GM12878 (cell line): ENCODE measurements around the gene STX7. TPM values are rescaled to one million over a fixed set of nuclear protein-coding genes. Genes with fewer than 3 reads are reported as not detected.

Experiments
- ATAC-seq: fragments of 200-7000 bp; cut with Tn5 transposase; 3 replicates; pipeline ENCODE4 v1.9.1; 2020; ENCODE audit warnings: mild to moderate bottlenecking, moderate library complexity
- BruUV-seq: library from RNA; stranded (reverse); fragments of 400-500 nt; replicated peaks from 2 replicates; lab custom pipeline; 2021; lab: Mats Ljungman, UMichigan
- CTCF ChIA-PET: fragments of 300-600 bp; sonication (Branson Sonifier 250); formaldehyde crosslinking; extraction: SDS; loops from one replicate; lab custom pipeline; 2021; ENCODE audit warnings: inconsistent platforms; lab: Yijun Ruan, JAX
- POLR2A ChIA-PET: fragments of 350-600 bp; formaldehyde crosslinking; extraction: SDS; loops from one replicate; lab custom pipeline; 2021; ENCODE audit warnings: inconsistent platforms; lab: Charles Lee
- RAD21 ChIA-PET: fragments of 300-600 bp; sonication (Branson Sonifier 250); formaldehyde crosslinking; loops from one replicate; lab custom pipeline; 2023; ENCODE audit warnings: antibody characterized with exemption; ENCODE audit not compliant: unreplicated experiment; lab: Charles Lee
- SMC1A ChIA-PET: fragments of 300-600 bp; sonication (Branson Sonifier 250); formaldehyde crosslinking; loops from one replicate; lab custom pipeline; 2023; ENCODE audit not compliant: unreplicated experiment, uncharacterized antibody; lab: Charles Lee
- DNase-seq: peaks from one replicate; pipeline ENCODE4 v3.0.0-alpha.2; 2011; ENCODE audit warnings: low read depth, low spot score
- FAIRE-seq: peaks from 3 replicates; lab custom pipeline; 2011; peaks lifted over from hg19 to GRCh38; lab: Jason Lieb, UNC
- H2AFZ ChIP-seq: 2 replicates; pipeline ENCODE4 v1.6.0; 2011; ENCODE audit warnings: low read depth, low read length, control low read depth; ENCODE audit not compliant: control insufficient read depth
- H3K27ac ChIP-seq: 2 replicates; pipeline ENCODE4 v1.5.1; 2011; ENCODE audit warnings: control low read depth; ENCODE audit not compliant: control insufficient read depth, insufficient read depth
- H3K27me3 ChIP-seq, 2 experiments: replicated peaks in 1 of 2; 2 replicates each; pipeline versions ENCODE4 v1.6.0 to v1.6.1; 2011; ENCODE audit warnings: low read length in 1 of 2; ENCODE audit not compliant: control insufficient read depth in 2 of 2, insufficient read depth in 2 of 2
- H3K36me3 ChIP-seq, 2 experiments: 2 replicates each; pipeline ENCODE4 v1.5.1; 2011; ENCODE audit warnings: low read length in 1 of 2; ENCODE audit not compliant: control insufficient read depth in 2 of 2, insufficient read depth in 2 of 2
- H3K4me1 ChIP-seq: 2 replicates; pipeline ENCODE4 v1.6.1; 2011; ENCODE audit warnings: mild to moderate bottlenecking, low read length, moderate library complexity, mixed read lengths; ENCODE audit not compliant: control insufficient read depth, insufficient read depth
- H3K4me2 ChIP-seq: 2 replicates; pipeline ENCODE4 v1.6.0; 2011; ENCODE audit warnings: control low read depth; ENCODE audit not compliant: control insufficient read depth, insufficient read depth
- H3K4me3 ChIP-seq: fragments of 200-600 bp; sonication (generic); 2 replicates; pipeline ENCODE4 v1.5.1; 2016
- H3K79me2 ChIP-seq: 2 replicates; pipeline ENCODE4 v1.6.0; 2011; ENCODE audit warnings: low read length; ENCODE audit not compliant: control insufficient read depth, insufficient read depth
- H3K9ac ChIP-seq: 2 replicates; pipeline ENCODE4 v1.8.0; 2011; ENCODE audit warnings: low read length, control low read depth, mixed read lengths; ENCODE audit not compliant: control insufficient read depth, insufficient read depth
- H3K9me3 ChIP-seq: replicated peaks from 3 replicates; pipeline ENCODE4 v1.5.1; 2011; ENCODE audit warnings: mild to moderate bottlenecking, low read length; ENCODE audit not compliant: control insufficient read depth, insufficient read depth
- H4K20me1 ChIP-seq: 2 replicates; pipeline ENCODE4 v1.6.0; 2011; ENCODE audit not compliant: control insufficient read depth, insufficient read depth
- ATF7 ChIP-seq: fragments of 450-650 bp; IDR thresholded peaks from 2 replicates; pipeline ENCODE4 v1.6.1; 2016; ENCODE audit warnings: low read depth, mild to moderate bottlenecking
- BMI1 ChIP-seq: fragments of 450-650 bp; IDR thresholded peaks from 2 replicates; pipeline ENCODE4 v1.6.1; 2016; ENCODE audit warnings: mild to moderate bottlenecking, moderate library complexity, borderline replicate concordance
- CBX5 ChIP-seq: sonication (generic); IDR thresholded peaks from 2 replicates; pipeline ENCODE4 v1.6.1; 2016; ENCODE audit warnings: low read depth, moderate library complexity, mild to moderate bottlenecking, inconsistent platforms
- CREM ChIP-seq: IDR thresholded peaks from 2 replicates; pipeline ENCODE4 v1.6.1; 2014; ENCODE audit warnings: antibody characterized with exemption, low read depth
- E2F8 ChIP-seq: fragments of 450-650 bp; IDR thresholded peaks from 2 replicates; pipeline ENCODE4 v1.6.1; 2018; ENCODE audit warnings: mild to moderate bottlenecking, low read depth, moderate library complexity; ENCODE audit not compliant: partially characterized antibody
- ESRRA ChIP-seq: IDR thresholded peaks from 2 replicates; pipeline ENCODE4 v1.6.1; 2012; ENCODE audit warnings: mild to moderate bottlenecking, low read length, improper control_type of control experiment
- IKZF1 ChIP-seq: fragments of 450-650 bp; conservative IDR thresholded peaks from 2 replicates; pipeline ENCODE4 v1.6.1; 2017; ENCODE audit warnings: antibody characterized with exemption, mild to moderate bottlenecking
- JUNB ChIP-seq: IDR thresholded peaks from 2 replicates; pipeline ENCODE4 v1.6.1; 2016; ENCODE audit warnings: antibody characterized with exemption, mild to moderate bottlenecking
- NBN ChIP-seq: fragments of 450-650 bp; IDR thresholded peaks from 2 replicates; pipeline ENCODE4 v1.6.1; 2016
- PAX5 ChIP-seq: IDR thresholded peaks from 2 replicates; pipeline ENCODE4 v1.6.1; 2011; ENCODE audit warnings: low read depth, low read length, borderline replicate concordance
- POU2F2 ChIP-seq: IDR thresholded peaks from 3 replicates; pipeline ENCODE4 v1.6.1; 2011; ENCODE audit warnings: low read depth, mild to moderate bottlenecking, low read length, borderline replicate concordance
- RUNX3 ChIP-seq: IDR thresholded peaks from 2 replicates; pipeline ENCODE4 v1.6.1; 2012; ENCODE audit warnings: low read length, inconsistent platforms
- SMC3 ChIP-seq: IDR thresholded peaks from 2 replicates; pipeline ENCODE4 v1.6.1; 2011; ENCODE audit warnings: low read length, improper control_type of control experiment, borderline replicate concordance
- USF1 ChIP-seq: IDR thresholded peaks from 2 replicates; pipeline ENCODE4 v1.6.1; 2011; ENCODE audit warnings: borderline replicate concordance, low read depth, mild to moderate bottlenecking, moderate library complexity, mixed read lengths, low read length; ENCODE audit not compliant: insufficient read depth; ENCODE audit errors: extremely low read length
- ZNF592 ChIP-seq: fragments of 450-650 bp; IDR thresholded peaks from 2 replicates; pipeline ENCODE4 v1.6.1; 2017; ENCODE audit warnings: mild to moderate bottlenecking, moderate library complexity
- WGBS: methylation state at CpG from one replicate; pipeline ENCODE4 v1.1.6; 2016; ENCODE audit warnings: low lambda C conversion rate; ENCODE audit not compliant: insufficient replicate concordance, insufficient coverage; ENCODE audit errors: missing lambda C conversion rate; 5-methylcytosine and 5-hydroxymethylcytosine counted together
- in situ Hi-C: fragments of 300-500 bp; cut with MboI; formaldehyde crosslinking; loops from 9 replicates; pipeline ENCODE4 v1.14.3; 2018; ENCODE audit warnings: mixed read lengths
- intact Hi-C: fragments of 100-400 bp; cut with micrococcal nuclease; formaldehyde crosslinking; loops from one replicate; pipeline ENCODE4 v1.14.2; 2022; ENCODE audit not compliant: unreplicated experiment
- polyA plus RNA-seq, 11 experiments: library from polyadenylated mRNA; depleted of rRNA in 4 of 11; unstranded in 6 of 11; stranded (reverse) in 5 of 11; fragments of >200 nt; fragmentation: Nextera tagmentation in 4 of 11; fragmentation: Illumina TruSeq in 1 of 11; extraction: Ambion mirVana in 4 of 11; extraction: Trizol in 1 of 11; gene quantifications; 1 replicate in 1 of 11; 2 replicates in 10 of 11; pipeline versions ENCODE4 v1.2.1 to v1.2.3, GENCODE V29; 2011 to 2016; ENCODE audit warnings: inconsistent platforms in 2 of 11, missing spikeins in 2 of 11, low read depth in 1 of 11
- total RNA-seq, 4 experiments: library from RNA; depleted of rRNA in 3 of 4; stranded (reverse); fragments of >200 nt in 3 of 4; fragmentation: Illumina TruSeq in 1 of 4; extraction: Trizol in 1 of 4; gene quantifications; 2 replicates each; pipeline versions ENCODE4 v1.2.1 to v1.2.3, GENCODE V29; 2013 to 2021

STX7 gene
- total and polyA plus RNA-seq, 10 of the 15 experiments (the other 5 are each of a cell fraction or from before 2014, with no cell fraction given): 26.5 to 75.5 (median 51.3) TPM

- TF ChIP-seq USF1: no peak
These were observed 17.3 kb downstream of the STX7 start (continued) for GRCh38 chr6:132495604-132496079.

GRCh38 chr6:132494954-132495353, 18.0 kb downstream of the STX7 start:
- POLR2A ChIA-PET: interaction anchor here (1.1 to 4.4 kb wide), 3 partner anchors 8 to 17 kb away, joined by 3 to 25 read pairs (median 6); partner anchors contain the start of gene STX7
- Histone ChIP-seq H3K4me3 (peak overlapping the region; percentile 57; the same call in 1 of the 2 replicates), H3K9ac (peak overlapping the region; percentile 4; the same call in 1 of the 2 replicates), H2AFZ (no peak overlapping the region), H3K4me1 (peaks cover 64% of the 10 kb centered on the region), H3K79me2 (peaks cover 72% of the 10 kb centered on the region), H3K27me3 (no peaks in the 10 kb centered on the region), H3K9me3 (peaks cover 12% of the 10 kb centered on the region), H3K27ac (peak overlapping the region; percentile 76), H4K20me1 (no peaks in the 10 kb centered on the region), H3K36me3 (peaks cover 3 to 7% of the 10 kb centered on the region in 2 experiments), H3K4me2 (peak overlapping the region; percentile 79)
- in situ Hi-C loops (no loop called here), intact Hi-C loops (loop anchor here (5.0 kb wide), 1 partner anchor 38 kb away; no protein-coding TSS in a partner anchor)
- no peak for FAIRE-seq
- RAD21 ChIA-PET: interaction anchor here (0.6 to 3.4 kb wide), 14 partner anchors 10 to 1820 kb away, joined by 3 to 26 read pairs (median 4); partner anchors contain the start of gene STX7
- peak; percentile 49 for DNase-seq
- no TSS peak for BruUV-seq
- CTCF ChIA-PET: interaction anchor here (0.9 to 4.8 kb wide), 8 partner anchors 10 to 221 kb away, joined by 3 to 43 read pairs (median 8); no protein-coding TSS in a partner anchor
- WGBS: 4% methylated on average over 2 of the region's 2 CpGs
- SMC1A ChIA-PET: interaction anchor here (0.5 to 4.4 kb wide), 13 partner anchors 9 to 256 kb away, joined by 3 to 25 read pairs (median 9); partner anchors contain the start of gene STX7
- peak; percentile 36 for ATAC-seq
- TF ChIP-seq CREM: no peak
- no peak for TF ChIP-seq NBN
- TF ChIP-seq IKZF1: peak; percentile 50
- no peak for TF ChIP-seq ESRRA
- TF ChIP-seq BMI1: no peak
- TF ChIP-seq CBX5: no peak
- TF ChIP-seq SMC3: no peak
- TF ChIP-seq RUNX3: peak; percentile 59; the same call in 1 of the 2 replicates
- no peak for TF ChIP-seq E2F8
- peak; percentile 45; the same call in 1 of the 2 replicates for TF ChIP-seq JUNB
- TF ChIP-seq PAX5: no peak
- TF ChIP-seq POU2F2: no peak
- no peak for TF ChIP-seq ATF7
- no peak for TF ChIP-seq ZNF592
